Heart left ventricle (tissue), 13 donors: Measurements from ENCODE around the gene CASS4.

Source experiments
- CTCF ChIP-seq, 12 donors: fragments of 200-600 bp; sonication (generic) in 4 of 12; IDR thresholded peaks; one replicate each; pipeline versions ENCODE4 v1.5.0 to v1.8.0; 2018 to 2022; ENCODE audit warnings: antibody characterized with exemption in 12 of 12, mild to moderate bottlenecking in 5 of 12
- POLR2A ChIP-seq, 2 donors: fragments of 450-650 bp; IDR thresholded peaks; one replicate each; pipeline ENCODE4 v1.6.1; 2017; ENCODE audit warnings: antibody characterized with exemption in 2 of 2, mild to moderate bottlenecking in 2 of 2, moderate library complexity in 2 of 2
- donor health status: ischemic (EF 13 %, LVEDD 7.1; RV severe dilation, severe dysfunction).
- donor health status: DM: no; HTN: yes; CAD: no.
- donor health status: DM: no; HTN: no; CAD: no.
- donor health status: ischemic (EF 25% LVEDD 6.9; RV normal size, moderate dysfunction).
- donor health status: ischemic (EF 25% LVEDD 5.7; RV mildly dilated, moderate dysfunction).
- donor health status: ischemic (EF 35%, LVEDD 5.7; RV mildly dilated, moderate dysfunction).
- donor health status: nonischemic (EF 11% LVEDD 7.7; RV severe dilation, severe dysfunction).
- donor health status: DM: yes; HTN: yes; CAD: no.
- donor health status: PGD.
- donor health status: ischemic (EF 29% LVEDD 5.4; RV normal size, mild dysfunction).
- donor health status: nonischemic (EF 23%, LVEDD 6.1; RV moderate dilation, normal function).

DNA sequence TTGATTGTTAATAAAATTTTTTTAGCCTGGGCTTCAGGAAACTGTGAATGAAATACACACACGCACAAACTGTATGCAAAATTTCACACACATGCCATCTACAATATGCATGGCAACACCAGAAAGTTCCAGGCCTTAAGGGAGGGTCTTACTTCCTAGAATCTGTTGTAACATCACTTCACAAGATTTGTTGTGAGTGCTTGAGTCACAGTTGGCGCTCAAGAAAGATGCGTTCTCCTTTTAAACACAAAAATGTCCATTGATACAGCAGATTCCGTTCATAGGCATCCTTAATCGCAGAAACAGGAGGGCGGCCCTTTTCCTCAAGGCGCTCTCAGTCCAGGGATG, 55.9 kb downstream of the CASS4 start:
- TF ChIP-seq CTCF (IDR thresholded peaks at IDR 0.05) (no peak), POLR2A (IDR thresholded peaks at IDR 0.05) (no peak)
